ENCODE results near the gene ACER3. TPM values are rescaled to one million over a fixed set of nuclear protein-coding genes. Genes with fewer than 3 reads are reported as not detected.

Gene ACER3
- total and polyA plus RNA-seq, 7 donors = 5.6 to 13.2 (median 9.4) TPM

DNA sequence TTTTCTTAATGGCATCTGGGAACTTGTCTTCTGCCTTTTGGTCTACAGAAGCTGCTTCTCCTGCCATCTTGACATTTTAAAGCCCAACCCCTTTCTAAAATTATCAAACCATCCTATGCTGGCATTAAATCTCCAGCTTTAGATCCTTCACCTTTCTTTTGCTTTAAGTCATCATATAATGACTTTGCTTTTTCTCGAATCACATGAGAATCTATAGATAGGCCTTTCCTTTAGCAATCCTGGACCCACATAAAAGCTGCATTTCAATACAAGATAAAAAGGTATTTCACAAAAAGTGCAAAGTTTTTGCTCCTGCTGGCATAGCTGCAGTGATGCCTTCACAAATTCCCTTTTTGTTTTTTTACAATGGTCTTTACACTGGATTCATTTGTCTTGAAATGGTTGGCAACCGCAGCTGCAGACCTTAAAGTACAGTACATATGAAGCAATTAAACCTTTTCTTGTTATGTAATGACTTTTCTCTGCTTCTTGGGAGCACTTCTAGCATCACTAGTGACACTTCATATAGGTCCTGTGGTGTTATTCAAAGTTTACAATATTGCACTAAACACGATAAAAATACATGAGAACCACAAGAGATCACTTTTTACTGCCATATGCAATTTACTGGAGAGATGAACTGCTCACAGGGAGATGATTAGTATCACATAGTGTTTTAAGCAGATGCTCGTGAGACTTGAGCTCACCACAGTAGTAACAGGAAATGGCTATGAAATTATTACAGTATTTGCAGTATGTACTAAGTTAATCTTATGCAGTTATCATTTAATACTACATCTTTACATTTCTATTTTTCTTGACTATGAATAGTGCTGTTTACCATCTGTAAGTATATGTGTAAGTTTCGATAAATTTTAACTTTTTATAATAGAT is 41.6 kb downstream of the ACER3 start:
- no peaks in the 10 kb centered on the region for H3K27me3 ChIP-seq
- H3K4me3 ChIP-seq = no peak overlapping the region
- H3K4me1 ChIP-seq = no peaks in the 10 kb centered on the region
- 80 to 87% methylated on average over 5 of the region's 5 CpGs for WGBS, 2 donors
- DNase-seq = no peak
- no peak overlapping the region for H3K27ac ChIP-seq
- intact Hi-C loops (cut with DNase I) = no loop called here
- H3K9me3 ChIP-seq = peaks cover 0 to 2% (median 0%) of the 10 kb centered on the region in 4 donors
- TF ChIP-seq POLR2A (IDR thresholded peaks at IDR 0.05) (no peak), EP300 (IDR thresholded peaks at IDR 0.05) (no peak), POLR2AphosphoS5 (IDR thresholded peaks at IDR 0.05) (no peak)
- TF ChIP-seq, protein P1, sequence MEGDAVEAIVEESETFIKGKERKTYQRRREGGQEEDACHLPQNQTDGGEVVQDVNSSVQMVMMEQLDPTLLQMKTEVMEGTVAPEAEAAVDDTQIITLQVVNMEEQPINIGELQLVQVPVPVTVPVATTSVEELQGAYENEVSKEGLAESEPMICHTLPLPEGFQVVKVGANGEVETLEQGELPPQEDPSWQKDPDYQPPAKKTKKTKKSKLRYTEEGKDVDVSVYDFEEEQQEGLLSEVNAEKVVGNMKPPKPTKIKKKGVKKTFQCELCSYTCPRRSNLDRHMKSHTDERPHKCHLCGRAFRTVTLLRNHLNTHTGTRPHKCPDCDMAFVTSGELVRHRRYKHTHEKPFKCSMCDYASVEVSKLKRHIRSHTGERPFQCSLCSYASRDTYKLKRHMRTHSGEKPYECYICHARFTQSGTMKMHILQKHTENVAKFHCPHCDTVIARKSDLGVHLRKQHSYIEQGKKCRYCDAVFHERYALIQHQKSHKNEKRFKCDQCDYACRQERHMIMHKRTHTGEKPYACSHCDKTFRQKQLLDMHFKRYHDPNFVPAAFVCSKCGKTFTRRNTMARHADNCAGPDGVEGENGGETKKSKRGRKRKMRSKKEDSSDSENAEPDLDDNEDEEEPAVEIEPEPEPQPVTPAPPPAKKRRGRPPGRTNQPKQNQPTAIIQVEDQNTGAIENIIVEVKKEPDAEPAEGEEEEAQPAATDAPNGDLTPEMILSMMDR (IDR thresholded peaks at IDR 0.05) = no peak
- no peaks in the 10 kb centered on the region for H3K36me3 ChIP-seq

DNA sequence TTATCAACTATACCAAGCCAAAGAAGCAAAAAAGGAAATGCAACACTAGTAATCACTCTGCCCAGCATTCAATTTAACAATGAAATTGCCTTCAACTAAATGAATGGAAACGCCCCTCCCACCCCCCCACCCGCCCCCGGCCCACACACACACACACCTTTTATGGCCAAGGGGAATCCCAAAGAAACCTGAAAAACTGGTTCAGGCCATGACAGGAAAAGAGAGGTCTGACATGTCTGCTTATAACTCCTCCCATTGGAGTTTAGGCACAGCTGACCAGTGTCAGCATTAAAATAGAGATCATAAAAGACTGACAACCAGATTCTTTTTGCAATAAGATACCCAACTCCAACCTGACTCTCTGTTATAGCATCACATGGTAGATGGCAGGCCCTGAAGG is 42.6 kb downstream of the ACER3 start:
- TF ChIP-seq EP300 (IDR thresholded peaks at IDR 0.05) (no peak), POLR2A (IDR thresholded peaks at IDR 0.05) (no peak), POLR2AphosphoS5 (IDR thresholded peaks at IDR 0.05) (no peak)
- TF ChIP-seq, protein P1 (IDR thresholded peaks at IDR 0.05) = no peak
- 7 to 56% methylated on average over 3 of the region's 3 CpGs for whole genome bisulfite sequencing, 2 donors
- H3K27ac ChIP-seq = no peak overlapping the region
- no peaks in the 10 kb centered on the region for H3K27me3 ChIP-seq
- H3K4me1 ChIP-seq = no peaks in the 10 kb centered on the region
- intact Hi-C loops (cut with DNase I) = no loop called here
- H3K4me3 ChIP-seq = no peak overlapping the region
- no peak for DNase-seq
- peaks cover 0 to 2% (median 0%) of the 10 kb centered on the region in 4 donors for H3K9me3 ChIP-seq
- no peaks in the 10 kb centered on the region for H3K36me3 ChIP-seq

DNA sequence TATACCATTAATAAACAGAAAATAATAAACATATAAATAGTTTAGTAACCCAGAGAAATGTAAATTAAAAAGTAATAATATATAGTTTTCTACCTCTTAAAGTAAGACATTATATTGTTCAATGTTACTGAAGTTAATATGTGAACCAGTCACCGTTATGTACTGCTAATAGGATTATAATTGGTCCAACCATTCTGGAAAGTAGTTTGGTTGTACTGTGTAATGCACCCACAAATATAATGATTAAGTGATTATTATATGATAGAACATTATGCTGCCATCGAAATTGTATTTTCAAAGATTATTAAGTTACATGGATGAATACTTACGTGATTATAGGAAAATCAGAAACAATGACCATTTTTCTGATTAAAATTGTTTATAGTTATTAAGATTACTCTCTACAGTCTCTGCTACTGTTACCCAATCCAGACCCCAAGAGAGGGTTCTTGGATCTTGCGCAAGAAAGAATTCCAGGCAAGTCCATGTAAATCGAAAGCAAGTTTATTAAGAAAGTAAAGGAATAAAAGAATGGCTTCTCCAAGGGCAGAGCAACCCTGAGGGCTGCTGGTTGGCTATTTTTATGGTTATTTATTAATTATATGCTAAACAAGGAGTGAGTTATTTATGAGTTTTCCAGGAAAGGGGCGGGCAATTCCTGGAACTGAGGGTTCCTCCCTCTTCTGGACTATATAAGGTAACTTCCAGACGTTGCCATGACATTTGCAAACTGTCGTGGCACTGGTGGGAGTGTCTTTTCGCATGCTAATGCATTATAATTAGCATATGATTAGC is 50.1 kb downstream of the ACER3 start:
- TF ChIP-seq POLR2A (IDR thresholded peaks at IDR 0.05) (no peak), POLR2AphosphoS5 (IDR thresholded peaks at IDR 0.05) (no peak), EP300 (IDR thresholded peaks at IDR 0.05) (no peak)
- TF ChIP-seq, protein P1 (IDR thresholded peaks at IDR 0.05) = no peak
- peaks cover 0 to 2% (median 0%) of the 10 kb centered on the region in 4 donors for H3K9me3 ChIP-seq
- 82 to 88% methylated on average over 9 of the region's 9 CpGs for WGBS, 2 donors
- no peak overlapping the region for H3K4me3 ChIP-seq
- no peaks in the 10 kb centered on the region for H3K27me3 ChIP-seq
- DNase-seq = peak; percentile 65
- no peaks in the 10 kb centered on the region for H3K36me3 ChIP-seq
- H3K27ac ChIP-seq = no peak overlapping the region
- H3K4me1 ChIP-seq = no peaks in the 10 kb centered on the region
- intact Hi-C loops (cut with DNase I) = no loop called here

DNA sequence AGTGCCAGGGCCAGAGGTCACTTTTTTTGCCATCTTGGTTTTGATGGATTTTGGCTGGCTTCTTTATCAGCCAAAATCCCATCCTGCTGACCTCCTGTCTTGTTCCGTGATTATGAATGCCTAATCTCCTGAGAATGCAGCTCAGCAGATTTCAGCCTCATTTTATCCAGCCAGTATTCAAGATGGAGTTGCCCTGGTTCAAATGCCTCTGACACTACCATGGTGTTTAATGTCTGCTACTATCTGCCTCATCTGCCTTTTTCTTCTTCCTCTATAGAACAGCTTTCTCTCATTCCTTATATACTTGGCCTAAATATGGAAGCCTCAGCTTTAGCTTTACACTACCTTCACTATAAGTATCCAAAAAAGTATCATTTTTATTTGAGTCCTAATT is 50.7 kb downstream of the ACER3 start:
- no peak overlapping the region for H3K27ac ChIP-seq
- WGBS, 2 donors = 84 to 93% methylated on average over 1 of the region's 1 CpG
- H3K9me3 ChIP-seq = peaks cover 0 to under 1% (median 0%) of the 10 kb centered on the region in 4 donors
- H3K36me3 ChIP-seq = no peaks in the 10 kb centered on the region
- TF ChIP-seq POLR2AphosphoS5 (IDR thresholded peaks at IDR 0.05) = no peak
- no peak for TF ChIP-seq POLR2A (IDR thresholded peaks at IDR 0.05)
- TF ChIP-seq, protein P1 (IDR thresholded peaks at IDR 0.05) = no peak
- no peak for TF ChIP-seq EP300 (IDR thresholded peaks at IDR 0.05)
- no peak overlapping the region for H3K4me3 ChIP-seq
- no peaks in the 10 kb centered on the region for H3K27me3 ChIP-seq
- no peaks in the 10 kb centered on the region for H3K4me1 ChIP-seq
- intact Hi-C loops (cut with DNase I) = no loop called here
- DNase-seq = no peak

Measured in sigmoid colon (tissue), 7 donors.